IPS-11a (cell line): ENCODE measurements around the gene PARD3.

Experiments used
- H3K4me3 ChIP-seq: one replicate; pipeline ENCODE4 v1.5.1; 2013; ENCODE audit warnings: low read depth, low read length, control low read depth

PARD3 gene

GRCh38 chr10:34520084-34520483 lies 295.0 kb downstream of the PARD3 start:
- H3K4me3 ChIP-seq, result no peak overlapping the region

GRCh38 chr10:34514290-34514689 lies 300.8 kb downstream of the PARD3 start:
- H3K4me3 ChIP-seq, result no peak overlapping the region

GRCh38 chr10:34513636-34514035 lies 301.5 kb downstream of the PARD3 start:
- no peak overlapping the region for H3K4me3 ChIP-seq

- H3K4me3 ChIP-seq, result no peak overlapping the region
These were observed 307.9 kb downstream of the PARD3 start for GRCh38 chr10:34507217-34507616.

GRCh38 chr10:34506786-34507185 lies 308.3 kb downstream of the PARD3 start:
- H3K4me3 ChIP-seq, result no peak overlapping the region

- H3K4me3 ChIP-seq, result no peak overlapping the region
These were observed 309.8 kb downstream of the PARD3 start for GRCh38 chr10:34505338-34505737.

- no peak overlapping the region for H3K4me3 ChIP-seq
These were observed 310.6 kb downstream of the PARD3 start for GRCh38 chr10:34504534-34504933.

GRCh38 chr10:34503704-34504103 lies 311.4 kb downstream of the PARD3 start:
- H3K4me3 ChIP-seq, result no peak overlapping the region

- no peak overlapping the region for H3K4me3 ChIP-seq
These were observed 315.4 kb downstream of the PARD3 start for GRCh38 chr10:34499612-34500279.

- H3K4me3 ChIP-seq, result no peak overlapping the region
These were observed 316.3 kb downstream of the PARD3 start for GRCh38 chr10:34498821-34499220.

- no peak overlapping the region for H3K4me3 ChIP-seq
These were observed 319.2 kb downstream of the PARD3 start for GRCh38 chr10:34495938-34496337.

- no peak overlapping the region for H3K4me3 ChIP-seq
These were observed 321.1 kb downstream of the PARD3 start for GRCh38 chr10:34494012-34494411.

GRCh38 chr10:34492081-34492480 lies 323.0 kb downstream of the PARD3 start:
- H3K4me3 ChIP-seq, result no peak overlapping the region

GRCh38 chr10:34491678-34492077 lies 323.4 kb downstream of the PARD3 start:
- no peak overlapping the region for H3K4me3 ChIP-seq

GRCh38 chr10:34489973-34490745 lies 324.9 kb downstream of the PARD3 start:
- H3K4me3 ChIP-seq, result no peak overlapping the region

GRCh38 chr10:34489411-34489810 lies 325.7 kb downstream of the PARD3 start:
- H3K4me3 ChIP-seq, result no peak overlapping the region

- no peak overlapping the region for H3K4me3 ChIP-seq
These were observed 326.5 kb downstream of the PARD3 start for GRCh38 chr10:34488476-34489130.

- no peak overlapping the region for H3K4me3 ChIP-seq
These were observed 329.1 kb downstream of the PARD3 start for GRCh38 chr10:34486008-34486407.

- no peak overlapping the region for H3K4me3 ChIP-seq
These were observed 330.9 kb downstream of the PARD3 start for GRCh38 chr10:34484164-34484563.

GRCh38 chr10:34480345-34480744 lies 334.8 kb downstream of the PARD3 start:
- H3K4me3 ChIP-seq, result no peak overlapping the region

GRCh38 chr10:34479520-34480179 lies 335.4 kb downstream of the PARD3 start:
- no peak overlapping the region for H3K4me3 ChIP-seq
